Forelimb muscle (tissue), 1 donor: ENCODE measurements around the gene SEC14L2. TPM values are rescaled to one million over a fixed set of nuclear protein-coding genes. Genes with fewer than 3 reads are reported as not detected.
"Not testable (repeated sequence)": the region's sequence is repeated elsewhere in the genome, so short reads cannot be mapped to it uniquely, and the experiment has no call there.

Experiments
- DNase-seq: peaks from one replicate; pipeline ENCODE4 v3.0.0-alpha.2; 2013; ENCODE audit warnings: low read depth
- polyA plus RNA-seq: library from polyadenylated mRNA; unstranded; fragments of 120-200 nt; gene quantifications from one replicate; pipeline ENCODE4 v1.2.1, GENCODE V29; 2013; ENCODE audit not compliant: insufficient read length

The SEC14L2 gene
- polyA plus RNA-seq, 1 donor: 2.1 TPM

- DNase-seq: no peak
These were observed 58.4 kb downstream of the SEC14L2 start for GRCh38 chr22:30455075-30455840.

GRCh38 chr22:30457981-30458380 is 61.2 kb downstream of the SEC14L2 start:
- DNase-seq: no peak

GRCh38 chr22:30459181-30460052 is 62.6 kb downstream of the SEC14L2 start:
- DNase-seq: no peak

- no peak for DNase-seq
These were observed 63.3 kb downstream of the SEC14L2 start for GRCh38 chr22:30460147-30460546.

- DNase-seq: not testable (repeated sequence)
These were observed 63.7 kb downstream of the SEC14L2 start for GRCh38 chr22:30460555-30460954.

- no peak for DNase-seq
These were observed 72.3 kb downstream of the SEC14L2 start for GRCh38 chr22:30469165-30469564.

- no peak for DNase-seq
These were observed 73.8 kb downstream of the SEC14L2 start for GRCh38 chr22:30470655-30471054.

GRCh38 chr22:30471616-30472318 is 74.9 kb downstream of the SEC14L2 start, which contains the start of gene SEC14L3:
TSS of gene SEC14L3 (minus strand) at chr22:30472017. CDS start at chr22:30471958, 59 bp downstream.
- DNase-seq: no peak

GRCh38 chr22:30472994-30473720 is 76.3 kb downstream of the SEC14L2 start:
- DNase-seq: no peak

GRCh38 chr22:30474121-30474520 is 77.3 kb downstream of the SEC14L2 start:
- DNase-seq: no peak

Other genes with a start within 250 kb of the SEC14L2 start
- 0.76 TPM for gene LIF, start 150.3 kb upstream of the SEC14L2 start, polyA plus RNA-seq
- gene OSM, start 130.2 kb upstream of the SEC14L2 start, polyA plus RNA-seq: 0.08 TPM
- gene CASTOR1, start 107.5 kb upstream of the SEC14L2 start, polyA plus RNA-seq: 4.0 TPM
- 7.1 TPM for gene TBC1D10A, start 70.1 kb upstream of the SEC14L2 start, polyA plus RNA-seq
- gene SF3A1, start 40.1 kb upstream of the SEC14L2 start, polyA plus RNA-seq: 69.4 TPM
- 1.5 TPM for gene CCDC157, start 40.0 kb upstream of the SEC14L2 start, polyA plus RNA-seq
- 10.5 TPM for gene RNF215, start 9.6 kb upstream of the SEC14L2 start, polyA plus RNA-seq
- 5.4 TPM for gene MTFP1, start 28.8 kb downstream of the SEC14L2 start, polyA plus RNA-seq
- 0.09 TPM for gene SEC14L3, start 75.0 kb downstream of the SEC14L2 start, polyA plus RNA-seq
- gene SEC14L4, start 108.7 kb downstream of the SEC14L2 start, polyA plus RNA-seq: 0.11 TPM
- gene SEC14L6, start 149.7 kb downstream of the SEC14L2 start, polyA plus RNA-seq: 0.22 TPM
- gene GAL3ST1, start 177.6 kb downstream of the SEC14L2 start, polyA plus RNA-seq: 6.0 TPM
- 46.2 TPM for gene PES1, start 194.9 kb downstream of the SEC14L2 start, polyA plus RNA-seq
- 7.6 TPM for gene TCN2, start 210.2 kb downstream of the SEC14L2 start, polyA plus RNA-seq
- 3.5 TPM for gene SLC35E4, start 238.8 kb downstream of the SEC14L2 start, polyA plus RNA-seq